Calu3 (cell line): ENCODE measurements around the gene ACO2. TPM values are rescaled to one million over a fixed set of nuclear protein-coding genes. Genes with fewer than 3 reads are reported as not detected.

Experiments used
- BruUV-seq: library from RNA; stranded (reverse); fragments of 400-500 nt; replicated peaks from 2 replicates; lab custom pipeline; 2021; lab: Mats Ljungman, UMichigan
- CTCF ChIA-PET: fragments of 300-600 bp; sonication (Branson Sonifier 250); formaldehyde crosslinking; loops from one replicate; lab custom pipeline; 2022; ENCODE audit warnings: antibody characterized with exemption; lab: Charles Lee
- DNase-seq: peaks from one replicate; pipeline ENCODE4 v3.0.0; 2022
- H3K27ac Mint-ChIP-seq: one replicate; pipeline ENCODE4 v1.8.0; 2022; ENCODE audit warnings: mixed read lengths; ENCODE audit not compliant: unreplicated experiment
- H3K27me3 Mint-ChIP-seq: one replicate; pipeline ENCODE4 v1.8.0; 2022; ENCODE audit warnings: mixed read lengths; ENCODE audit not compliant: unreplicated experiment
- H3K36me3 Mint-ChIP-seq: one replicate; pipeline ENCODE4 v1.8.0; 2022; ENCODE audit warnings: mild to moderate bottlenecking, moderate library complexity, mixed read lengths; ENCODE audit not compliant: insufficient read depth, unreplicated experiment
- H3K4me1 Mint-ChIP-seq: one replicate; pipeline ENCODE4 v1.8.0; 2022; ENCODE audit warnings: mild to moderate bottlenecking, low read depth, mixed read lengths; ENCODE audit not compliant: unreplicated experiment
- H3K4me3 Mint-ChIP-seq: one replicate; pipeline ENCODE4 v1.8.0; 2022; ENCODE audit warnings: mild to moderate bottlenecking, low read depth, moderate library complexity, mixed read lengths; ENCODE audit not compliant: unreplicated experiment
- H3K9me3 Mint-ChIP-seq: one replicate; pipeline ENCODE4 v1.8.0; 2022; ENCODE audit warnings: low read depth, mixed read lengths; ENCODE audit not compliant: unreplicated experiment
- CTCF ChIP-seq: fragments of 200-600 bp; IDR thresholded peaks from one replicate; pipeline ENCODE4 v1.8.0; 2022; ENCODE audit warnings: antibody characterized with exemption; ENCODE audit not compliant: unreplicated experiment
- intact Hi-C: fragments of 100-400 bp; cut with micrococcal nuclease; formaldehyde crosslinking; loops from one replicate; pipeline ENCODE4 v1.10.0; 2022; ENCODE audit not compliant: unreplicated experiment
- total RNA-seq: library from RNA; stranded (reverse); gene quantifications from 2 replicates; pipeline ENCODE4 v1.2.3, GENCODE V29; 2022

ACO2 gene
- total RNA-seq, 1 experiment from 2014 or later = 94.0 TPM

- no peak overlapping the region for H3K27ac Mint-ChIP-seq
- H3K9me3 Mint-ChIP-seq = no peaks in the 10 kb centered on the region
- BruUV-seq = no TSS peak
- no peaks in the 10 kb centered on the region for H3K27me3 Mint-ChIP-seq
- H3K4me1 Mint-ChIP-seq = peaks cover 2% of the 10 kb centered on the region
- TF ChIP-seq CTCF = no peak
- intact Hi-C loops = no loop called here
- no peak for DNase-seq
- CTCF ChIA-PET = interaction anchor here (0.7 to 1.0 kb wide), 2 partner anchors 44 to 70 kb away, joined by 3 to 4 read pairs; no protein-coding TSS in a partner anchor
- H3K4me3 Mint-ChIP-seq = no peak overlapping the region
- H3K36me3 Mint-ChIP-seq = peaks cover 65% of the 10 kb centered on the region
These were observed 7.0 kb upstream of the ACO2 start for GRCh38 chr22:41461901-41462300.

- intact Hi-C loops = no loop called here
These were observed 418 bp downstream of the ACO2 start for GRCh38 chr22:41469218-41469851.

GRCh38 chr22:41470886-41471285, 2.0 kb downstream of the ACO2 start:
- Mint-ChIP-seq H3K4me3 (peak overlapping the region; percentile 91), H3K4me1 (peaks cover 30% of the 10 kb centered on the region), H3K27me3 (no peaks in the 10 kb centered on the region), H3K9me3 (no peaks in the 10 kb centered on the region), H3K27ac (no peak overlapping the region), H3K36me3 (peaks cover 43% of the 10 kb centered on the region)
- DNase-seq = no peak
- CTCF ChIA-PET = no interaction called here
- intact Hi-C loops = no loop called here
- no TSS peak for BruUV-seq
- no peak for TF ChIP-seq CTCF

More at GRCh38 chr22:41469218-41469851, 418 bp downstream of the ACO2 start:
- no peak for DNase-seq
- Mint-ChIP-seq H3K4me1 (peaks cover 30% of the 10 kb centered on the region), H3K4me3 (peak overlapping the region; percentile 91), H3K9me3 (no peaks in the 10 kb centered on the region), H3K27me3 (no peaks in the 10 kb centered on the region), H3K36me3 (peaks cover 55% of the 10 kb centered on the region), H3K27ac (peak overlapping the region; percentile 100)
- BruUV-seq = no TSS peak
- no peak for TF ChIP-seq CTCF
- CTCF ChIA-PET = interaction anchor here (0.7 to 1.5 kb wide), 3 partner anchors 48 to 68 kb away, joined by 4 to 10 read pairs (median 6); no protein-coding TSS in a partner anchor

- intact Hi-C loops = no loop called here
- Mint-ChIP-seq H3K27me3 (no peaks in the 10 kb centered on the region), H3K27ac (no peak overlapping the region), H3K4me3 (no peak overlapping the region), H3K9me3 (no peaks in the 10 kb centered on the region), H3K4me1 (peaks cover 30% of the 10 kb centered on the region), H3K36me3 (peaks cover 43% of the 10 kb centered on the region)
- TF ChIP-seq CTCF = no peak
- no peak for DNase-seq
- no TSS peak for BruUV-seq
- CTCF ChIA-PET = no interaction called here
These were observed 2.7 kb downstream of the ACO2 start for GRCh38 chr22:41471568-41471967.
